GM12872 (cell line): ENCODE measurements around the gene NUP98.

Experiments
- CTCF ChIP-seq: IDR thresholded peaks from 3 replicates; pipeline ENCODE4 v1.5.1; 2011; ENCODE audit warnings: low read depth, mild to moderate bottlenecking, low read length, moderate library complexity; ENCODE audit not compliant: insufficient read depth

The NUP98 gene

GRCh38 chr11:3803726-3804495, 6.6 kb upstream of the NUP98 start:
- no peak for TF ChIP-seq CTCF

- TF ChIP-seq CTCF = no peak
Observed at GRCh38 chr11:3802011-3802790, 4.8 kb upstream of the NUP98 start.

- no peak for TF ChIP-seq CTCF
Observed at GRCh38 chr11:3799873-3800272, 2.5 kb upstream of the NUP98 start.

GRCh38 chr11:3799143-3799542, 1.8 kb upstream of the NUP98 start:
- TF ChIP-seq CTCF = no peak

GRCh38 chr11:3796801-3797328, 489 bp downstream of the NUP98 start:
- TF ChIP-seq CTCF = no peak

- TF ChIP-seq CTCF = no peak
Observed at GRCh38 chr11:3796346-3796745, 1.0 kb downstream of the NUP98 start.

GRCh38 chr11:3796002-3796311, 1.4 kb downstream of the NUP98 start:
- no peak for TF ChIP-seq CTCF
